ENCODE results near the gene ABCG2.
"Not testable (repeated sequence)": the region's sequence is repeated elsewhere in the genome, so short reads cannot be mapped to it uniquely, and the experiment has no call there.

Gene ABCG2

DNA sequence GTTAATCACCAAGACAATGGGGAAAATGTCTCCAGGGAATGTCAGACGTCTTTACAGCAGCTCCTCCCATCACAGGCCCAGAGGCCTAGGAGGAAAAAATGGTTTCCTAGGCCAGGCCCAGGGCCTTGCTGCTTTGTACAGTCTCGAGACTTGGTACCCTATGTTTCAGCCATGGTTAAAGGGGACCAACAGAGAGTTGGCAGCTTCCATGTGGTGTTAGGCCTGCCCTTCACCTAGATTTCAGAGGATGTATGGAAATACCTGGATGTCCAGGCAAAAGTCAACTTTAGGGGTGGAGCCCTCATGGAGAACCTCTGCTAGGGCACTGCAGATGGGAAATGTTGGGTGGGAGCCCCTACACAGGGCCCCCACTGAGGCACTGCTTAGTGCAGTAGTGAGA, 38.5 kb downstream of the ABCG2 start:
- in situ Hi-C loops (cut with HindIII; ENCODE audit: low sequenced_read_pairs) = no loop called here

DNA sequence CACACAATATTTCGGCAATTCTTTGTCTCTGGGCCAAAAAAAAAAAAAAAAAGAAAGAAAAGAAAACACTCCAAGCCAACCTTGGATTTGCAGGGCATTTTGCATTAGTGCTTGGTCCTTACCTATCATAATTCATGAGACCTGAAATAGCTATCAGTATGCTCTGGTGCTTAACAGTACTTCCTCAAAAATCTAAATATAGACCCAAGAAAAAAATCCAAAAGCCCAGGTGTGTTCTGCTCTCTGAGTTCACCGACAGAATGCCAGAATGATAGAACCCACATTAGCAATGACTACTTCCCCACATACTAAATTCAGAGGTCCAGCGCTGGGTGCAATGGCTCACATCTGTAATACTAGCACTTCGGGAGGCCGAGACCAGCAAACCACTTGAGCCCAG, 42.9 kb downstream of the ABCG2 start:
- in situ Hi-C loops (cut with HindIII; ENCODE audit: low sequenced_read_pairs) = no loop called here

DNA sequence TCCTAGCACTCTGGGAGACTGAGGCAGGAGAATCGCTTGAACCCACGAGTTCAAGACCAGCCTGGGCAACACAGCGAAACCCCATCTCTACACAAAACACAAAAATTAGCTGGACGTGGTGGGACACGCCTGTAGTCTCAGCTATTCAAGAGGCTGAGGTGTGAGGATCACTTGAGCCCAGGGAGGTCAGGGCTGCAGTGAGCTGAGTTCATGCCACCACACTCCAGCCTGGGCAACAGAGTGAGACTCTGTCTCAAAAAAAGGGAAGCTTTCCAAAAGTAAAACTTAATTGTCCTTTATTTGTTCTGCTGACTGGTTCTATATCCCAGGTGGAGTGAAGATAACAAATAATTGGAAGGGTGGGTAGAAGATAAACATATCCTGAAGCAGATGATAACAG, 45.6 kb downstream of the ABCG2 start:
- in situ Hi-C loops (cut with HindIII; ENCODE audit: low sequenced_read_pairs) = no loop called here

DNA sequence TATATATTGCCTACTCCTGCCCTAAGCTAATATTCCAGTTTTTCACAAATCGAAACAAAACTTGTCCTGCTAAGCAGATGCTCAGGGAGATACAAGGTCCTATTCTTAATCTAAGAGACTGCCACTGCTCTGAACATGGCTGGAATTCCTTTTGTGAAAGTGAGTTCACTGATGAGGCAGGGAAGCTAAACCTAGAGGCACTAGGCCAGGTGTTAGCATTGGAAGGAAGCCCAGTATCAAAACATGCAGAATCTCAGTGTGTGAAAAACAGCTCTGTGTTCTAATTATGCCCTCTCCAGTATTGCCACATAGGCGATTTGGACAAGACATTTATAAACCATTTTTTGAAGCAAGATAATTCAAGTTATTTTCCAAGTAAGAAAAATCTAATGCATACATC, 47.6 kb downstream of the ABCG2 start:
- in situ Hi-C loops (cut with HindIII; ENCODE audit: low sequenced_read_pairs) = no loop called here

DNA sequence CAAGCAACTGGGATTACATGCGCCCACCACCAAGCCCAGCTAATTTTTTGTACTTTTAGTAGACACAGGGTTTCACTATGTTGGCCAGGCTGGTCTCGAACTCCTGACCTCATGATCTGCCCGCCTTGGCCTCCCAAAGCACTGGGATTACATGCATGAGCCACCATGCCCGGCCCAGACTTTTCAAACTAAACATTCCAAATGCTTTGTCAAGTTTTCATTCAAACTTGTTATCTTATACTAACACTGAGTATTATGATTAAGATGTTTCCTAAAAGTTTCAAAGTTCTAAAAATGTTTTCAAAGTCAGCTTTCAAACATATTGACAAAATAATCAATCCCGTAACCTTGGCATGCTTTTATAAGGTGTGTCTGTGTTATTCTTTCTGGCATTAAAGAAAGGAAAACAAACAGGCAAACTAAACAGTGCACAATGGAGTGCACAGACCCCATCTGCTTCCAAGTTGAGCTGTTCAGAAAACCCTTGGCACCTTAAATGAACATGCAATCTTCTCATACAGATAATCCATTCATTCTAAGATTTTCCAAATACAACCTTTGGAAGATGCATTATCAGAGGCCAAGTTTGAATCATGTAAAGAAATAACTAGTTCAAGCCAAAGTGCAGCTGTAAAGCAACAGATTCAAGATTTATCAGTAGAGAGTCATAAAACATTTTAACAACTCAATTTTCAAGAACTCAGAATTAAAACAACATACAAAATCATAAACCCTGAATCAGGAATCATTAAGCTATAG, 49.1 kb downstream of the ABCG2 start:
- in situ Hi-C loops (cut with HindIII; ENCODE audit: low sequenced_read_pairs) = no loop called here

DNA sequence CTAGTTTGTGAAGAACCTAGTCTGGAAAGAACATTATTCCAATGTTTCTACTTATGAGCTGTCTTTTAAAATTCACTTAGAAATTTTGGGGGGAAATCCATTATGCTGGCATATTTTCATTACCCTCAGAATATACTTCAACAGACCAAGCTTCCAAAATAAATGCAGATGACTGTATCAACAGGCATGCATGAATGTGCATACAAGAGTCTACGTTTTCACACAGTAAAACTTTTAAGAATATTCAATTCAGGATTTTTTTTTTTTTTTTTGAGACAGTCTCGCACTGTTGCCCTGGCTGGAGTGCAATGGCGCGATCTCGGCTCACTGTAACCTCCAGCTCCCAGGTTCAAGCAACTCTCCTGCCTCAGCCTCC, 49.7 kb downstream of the ABCG2 start:
- in situ Hi-C loops (cut with HindIII; ENCODE audit: low sequenced_read_pairs) = no loop called here

DNA sequence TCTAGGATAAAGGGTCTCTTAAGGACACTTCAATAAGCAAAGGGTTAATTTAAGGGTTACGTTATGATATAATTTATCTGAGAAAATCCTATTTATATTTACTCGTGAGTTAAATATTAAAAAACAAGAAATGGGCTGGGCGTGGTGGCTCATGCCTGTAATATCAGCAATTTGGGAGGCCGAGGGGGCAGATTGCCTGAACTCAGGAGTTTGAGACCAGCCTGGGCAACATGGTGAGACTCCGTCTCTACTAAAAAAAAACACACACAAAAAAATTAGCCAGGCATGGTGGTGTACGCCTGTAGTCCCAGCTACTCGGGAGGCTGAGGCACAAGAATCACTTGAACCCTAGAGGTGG, 50.4 kb downstream of the ABCG2 start:
- in situ Hi-C loops (cut with HindIII; ENCODE audit: low sequenced_read_pairs) = not testable (repeated sequence)

DNA sequence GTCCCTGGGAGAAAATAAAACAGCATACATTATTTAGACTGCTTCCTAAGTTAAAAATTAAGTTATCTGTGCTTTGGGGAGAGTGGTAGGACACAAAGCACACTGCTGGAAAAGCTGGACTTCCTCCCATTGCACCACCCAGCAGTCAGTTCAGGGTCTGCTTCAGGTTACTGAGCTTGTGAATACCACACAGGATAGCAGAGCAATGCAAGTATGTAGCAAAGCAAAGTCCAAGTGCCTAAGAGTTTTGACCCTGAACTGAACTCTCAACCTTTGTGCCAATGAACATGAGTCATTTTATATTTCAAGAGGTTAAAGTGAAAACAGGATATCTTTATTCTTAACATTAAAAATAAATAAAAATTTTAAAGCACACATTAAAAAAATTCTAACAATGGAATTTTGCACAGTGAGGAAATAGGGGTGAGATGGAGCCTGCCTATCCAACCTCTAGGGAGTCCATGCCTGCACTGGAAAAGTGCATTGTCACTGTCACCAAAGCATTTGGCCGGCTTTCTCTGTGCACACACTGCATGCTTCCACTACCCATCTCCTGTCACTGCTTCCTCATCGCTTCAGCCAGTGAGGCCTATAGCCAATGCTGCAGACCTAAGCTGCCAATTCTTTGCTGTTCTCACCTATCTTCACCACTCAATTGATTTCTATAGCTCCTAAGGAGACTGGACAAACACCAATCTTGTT, 50.9 kb downstream of the ABCG2 start:
- in situ Hi-C loops (cut with HindIII; ENCODE audit: low sequenced_read_pairs) = no loop called here

DNA sequence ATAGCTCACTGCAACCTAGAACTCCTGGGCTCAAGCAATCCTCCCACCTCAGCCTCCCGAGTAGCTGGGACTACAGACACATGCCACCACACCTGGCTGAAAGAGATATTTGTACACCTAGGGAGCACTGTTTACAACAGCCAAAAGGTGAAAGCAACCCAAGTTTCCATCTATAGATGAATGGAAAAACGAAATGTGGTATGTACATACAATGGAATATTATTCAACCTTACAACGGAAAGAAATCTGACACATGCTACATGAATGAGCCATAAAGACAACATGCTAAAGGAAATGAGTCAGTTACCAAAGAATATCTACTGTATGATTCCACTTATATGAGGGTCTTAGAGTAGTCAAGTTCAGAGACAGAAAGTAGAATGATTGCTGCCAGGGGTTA, 52.2 kb downstream of the ABCG2 start:
- in situ Hi-C loops (cut with HindIII; ENCODE audit: low sequenced_read_pairs) = no loop called here

DNA sequence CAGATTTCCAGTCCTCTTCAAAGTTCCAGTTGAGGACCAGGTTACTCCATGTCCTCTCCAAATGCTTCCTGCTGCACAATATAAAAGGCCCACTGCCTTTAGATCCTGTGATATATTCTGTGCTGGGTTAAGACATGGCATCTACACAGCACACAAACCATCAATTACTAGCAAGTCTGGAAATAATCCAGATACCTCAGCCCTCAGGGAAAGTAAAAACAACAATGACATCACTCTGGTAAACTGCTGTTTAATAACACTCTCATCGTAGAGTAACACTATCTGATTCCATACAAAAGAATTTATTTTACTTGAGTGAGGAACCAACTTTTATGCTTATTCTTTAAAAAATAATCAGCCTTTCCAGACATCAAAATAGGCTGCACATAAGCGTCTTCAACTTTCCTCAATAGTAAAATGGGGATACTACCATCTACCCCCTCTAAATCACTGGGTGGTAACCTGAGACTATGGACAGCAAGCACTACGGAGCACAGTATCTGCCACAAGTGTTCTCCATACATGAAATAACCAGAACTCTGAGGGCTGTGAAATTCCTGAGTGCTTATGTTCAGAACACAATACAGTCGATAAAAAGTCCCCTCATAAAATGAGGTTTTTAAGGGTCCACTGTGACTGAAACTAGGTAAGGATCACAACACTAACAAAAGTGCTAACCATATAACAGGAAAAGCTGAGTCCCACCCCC, 53.4 kb downstream of the ABCG2 start:
- in situ Hi-C loops (cut with HindIII; ENCODE audit: low sequenced_read_pairs) = no loop called here

DNA sequence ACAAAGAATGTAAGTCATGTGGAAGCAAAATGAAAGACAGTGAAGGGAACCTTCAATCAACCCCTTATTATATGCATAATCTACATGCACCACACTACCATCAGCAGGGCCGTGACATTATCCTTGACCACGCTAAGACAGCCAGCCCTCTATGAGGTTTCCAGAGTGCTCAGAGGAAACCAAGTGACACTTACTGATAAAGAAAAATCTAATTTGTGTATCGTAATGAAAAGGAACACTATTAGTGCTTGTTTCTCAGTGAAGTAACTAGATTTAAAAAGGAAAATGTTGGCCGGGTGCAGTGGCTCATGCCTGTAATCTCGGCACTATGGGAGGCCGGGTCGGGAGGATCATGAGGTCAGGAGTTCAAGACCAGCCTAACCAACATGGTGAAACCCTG, 56.4 kb downstream of the ABCG2 start:
- in situ Hi-C loops (cut with HindIII; ENCODE audit: low sequenced_read_pairs) = no loop called here

DNA sequence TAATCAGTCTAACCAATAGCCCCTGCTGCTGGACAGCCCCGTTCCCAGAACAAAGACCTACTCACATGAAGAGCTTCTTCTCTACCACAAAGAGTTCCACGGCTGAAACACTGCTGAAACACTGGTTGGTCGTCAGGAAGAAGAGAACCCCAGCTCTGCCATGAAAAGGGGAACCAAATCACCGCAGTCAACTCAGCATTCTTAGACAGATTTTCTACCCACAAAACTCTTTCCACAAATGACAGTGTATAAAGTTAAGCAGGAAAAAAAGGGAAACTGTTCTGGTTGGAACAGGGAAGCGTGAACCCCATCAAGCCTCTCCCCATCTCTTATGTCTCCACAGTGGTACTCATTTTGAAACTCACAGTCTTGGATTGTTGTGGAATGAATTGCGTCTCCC, 57.3 kb downstream of the ABCG2 start:
- in situ Hi-C loops (cut with HindIII; ENCODE audit: low sequenced_read_pairs) = no loop called here

DNA sequence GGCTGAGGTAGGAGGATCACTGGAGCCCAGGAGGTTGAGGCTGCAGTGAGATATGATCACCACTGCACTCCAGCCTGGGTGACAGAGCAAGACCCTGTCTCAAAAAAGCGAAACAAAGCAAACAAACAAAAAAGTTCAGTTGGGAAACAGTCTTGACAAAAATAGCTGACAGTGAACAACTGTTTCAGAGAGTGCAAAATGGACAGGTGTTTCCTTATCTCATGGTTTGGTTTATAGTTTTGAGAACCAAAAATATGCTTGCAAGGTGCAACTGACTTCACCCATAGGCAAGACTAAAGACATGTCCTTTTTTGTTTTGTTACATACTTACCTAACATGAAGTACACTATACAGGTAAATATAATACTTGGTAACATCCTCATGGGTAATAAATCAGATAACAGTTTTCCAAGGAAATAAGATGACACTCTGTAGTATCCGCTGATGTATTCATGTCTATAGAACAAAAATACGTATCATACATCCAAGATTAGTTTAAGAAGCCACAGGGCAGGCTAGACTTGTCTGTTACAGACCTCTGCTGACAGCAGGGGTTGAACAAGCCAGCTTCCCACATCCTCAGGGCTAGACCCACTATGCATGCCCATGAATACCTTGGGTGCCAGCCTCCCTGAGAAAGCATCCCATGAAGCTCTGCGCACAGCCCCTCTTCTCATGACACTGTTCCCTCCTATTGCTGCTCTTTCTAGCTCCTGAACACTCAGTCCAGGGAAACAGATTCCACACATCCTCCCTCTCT, 59.3 kb downstream of the ABCG2 start:
- in situ Hi-C loops (cut with HindIII; ENCODE audit: low sequenced_read_pairs) = no loop called here

DNA sequence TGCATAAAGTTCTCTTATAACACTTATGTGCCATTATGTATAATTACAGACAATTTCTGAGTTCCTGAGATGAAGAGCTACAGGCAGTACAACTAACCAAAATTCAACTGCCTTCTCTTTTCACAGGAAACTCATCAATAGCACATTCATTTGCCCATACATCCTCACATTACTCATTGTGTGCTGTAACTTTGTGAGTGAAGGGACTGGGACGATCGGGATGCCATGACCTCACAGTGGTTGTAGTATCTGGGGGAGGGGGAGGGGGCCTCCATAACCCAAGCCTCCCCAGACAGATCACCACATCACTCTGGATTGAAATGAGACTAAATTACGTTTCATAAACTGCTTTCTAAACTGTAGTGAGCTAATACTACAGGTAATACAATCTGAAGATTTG, 60.7 kb downstream of the ABCG2 start:
- in situ Hi-C loops (cut with HindIII; ENCODE audit: low sequenced_read_pairs) = no loop called here

DNA sequence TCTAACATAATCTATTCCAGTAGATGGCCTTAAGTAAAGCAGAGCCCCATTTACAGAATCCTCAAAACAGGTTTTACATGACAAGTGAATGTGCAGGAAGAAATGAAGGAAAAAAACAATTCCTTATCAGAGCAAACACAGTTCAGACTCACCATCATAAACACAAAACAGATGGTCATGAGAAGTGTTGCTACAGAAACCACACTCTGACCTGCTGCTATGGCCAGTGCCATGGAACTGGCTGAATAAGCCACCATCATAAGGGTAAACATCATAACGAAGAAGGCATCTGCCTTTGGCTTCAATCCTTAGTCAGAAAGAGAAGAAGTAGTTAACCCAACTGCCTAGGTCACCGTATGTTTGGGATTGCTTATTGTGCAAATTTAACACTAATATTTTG, 61.1 kb downstream of the ABCG2 start:
- in situ Hi-C loops (cut with HindIII; ENCODE audit: low sequenced_read_pairs) = no loop called here

DNA sequence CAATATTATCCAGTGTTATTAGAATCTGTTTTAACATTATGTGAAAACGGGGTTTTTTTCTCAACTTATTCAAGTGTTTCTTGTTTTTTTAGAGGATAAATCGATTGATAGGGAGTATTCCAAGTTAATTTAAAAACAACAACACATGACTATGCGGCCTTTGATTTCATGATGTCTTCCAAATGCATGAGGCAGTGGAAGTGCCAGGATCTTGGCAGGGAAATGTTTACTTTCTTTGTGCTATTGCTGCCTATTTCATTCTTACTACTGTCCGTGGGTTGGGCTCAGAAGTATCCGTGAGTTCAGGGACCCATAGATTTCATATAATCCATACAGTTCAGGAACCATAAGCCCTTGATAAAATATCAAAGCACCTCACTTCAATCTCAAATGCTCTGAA, 64.6 kb downstream of the ABCG2 start:
- in situ Hi-C loops (cut with HindIII; ENCODE audit: low sequenced_read_pairs) = no loop called here

DNA sequence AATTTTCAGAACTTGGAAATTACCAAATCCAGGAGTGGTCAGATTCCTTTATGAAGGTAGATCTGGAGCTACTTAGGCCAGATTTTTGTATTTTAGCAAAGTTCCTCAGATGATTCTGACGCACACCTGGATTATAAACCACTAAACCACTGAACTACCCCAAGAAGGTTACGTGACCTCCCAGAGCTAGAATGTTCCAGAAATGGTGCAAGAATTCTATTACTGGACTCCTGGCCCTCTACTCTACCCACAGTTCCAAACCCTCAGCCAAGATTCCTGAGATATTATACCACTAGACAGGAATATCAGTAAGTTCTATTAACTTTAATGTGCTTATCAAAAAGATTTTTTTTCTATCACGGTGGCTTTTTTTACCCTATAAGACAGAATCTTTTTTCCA, 67.1 kb downstream of the ABCG2 start:
- in situ Hi-C loops (cut with HindIII; ENCODE audit: low sequenced_read_pairs) = no loop called here

DNA sequence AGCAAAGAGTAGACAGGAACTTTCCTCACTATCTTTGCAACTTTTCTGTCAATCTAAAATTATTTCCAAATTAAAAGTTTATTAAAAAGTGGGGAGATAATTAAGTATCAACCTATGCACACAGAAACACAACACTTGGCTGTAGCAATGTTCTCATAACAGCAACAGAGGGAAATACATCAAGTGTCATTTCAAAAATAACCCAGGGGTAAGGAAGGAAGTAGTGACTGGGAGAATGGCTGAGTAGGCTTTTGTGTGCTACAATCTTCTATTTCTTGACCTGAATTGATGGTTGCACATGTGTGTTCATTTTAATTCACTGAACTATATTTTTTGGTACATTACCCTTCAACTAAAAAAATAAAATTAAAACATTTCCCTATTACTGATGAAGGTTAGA, 67.5 kb downstream of the ABCG2 start:
- in situ Hi-C loops (cut with HindIII; ENCODE audit: low sequenced_read_pairs) = no loop called here

DNA sequence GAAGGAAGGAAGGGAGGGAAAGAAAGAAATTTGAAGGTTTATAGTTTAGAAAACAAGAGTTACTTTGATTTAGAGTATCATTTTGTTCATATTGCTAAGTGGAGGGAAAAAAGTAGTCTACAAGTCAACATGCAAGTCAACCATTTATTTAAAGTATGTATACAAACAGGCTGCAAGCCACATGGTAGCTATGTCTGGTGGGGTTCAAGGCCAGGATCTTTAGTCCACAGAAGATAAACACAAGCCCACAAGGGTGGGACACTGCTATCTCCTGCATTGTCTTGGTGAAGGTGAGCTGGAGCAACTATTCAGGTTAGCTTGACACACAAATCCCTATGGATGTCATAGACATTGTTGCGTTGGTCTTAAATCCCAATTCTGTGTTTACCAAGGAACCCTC, 71.4 kb downstream of the ABCG2 start:
- in situ Hi-C loops (cut with HindIII; ENCODE audit: low sequenced_read_pairs) = no loop called here

DNA sequence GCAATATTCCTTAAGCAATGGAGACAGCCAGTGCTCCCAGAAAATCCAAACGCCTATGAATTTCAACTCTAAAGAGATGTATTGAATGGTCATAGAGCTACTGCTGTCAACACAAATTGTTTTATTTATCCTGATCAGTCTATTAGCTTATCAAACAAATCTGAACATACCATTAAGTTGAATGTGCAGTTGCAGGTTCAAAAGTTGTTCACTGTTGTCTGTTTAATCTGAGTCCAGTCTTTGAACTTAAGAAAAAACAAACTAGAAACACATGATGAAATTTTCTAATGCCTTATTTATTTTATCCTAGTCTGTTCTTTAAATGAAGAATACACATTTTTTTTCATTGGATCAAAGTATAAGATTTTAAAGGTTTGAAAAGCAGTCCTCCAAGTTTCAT, 77.8 kb downstream of the ABCG2 start:
- in situ Hi-C loops (cut with HindIII; ENCODE audit: low sequenced_read_pairs) = no loop called here

DNA sequence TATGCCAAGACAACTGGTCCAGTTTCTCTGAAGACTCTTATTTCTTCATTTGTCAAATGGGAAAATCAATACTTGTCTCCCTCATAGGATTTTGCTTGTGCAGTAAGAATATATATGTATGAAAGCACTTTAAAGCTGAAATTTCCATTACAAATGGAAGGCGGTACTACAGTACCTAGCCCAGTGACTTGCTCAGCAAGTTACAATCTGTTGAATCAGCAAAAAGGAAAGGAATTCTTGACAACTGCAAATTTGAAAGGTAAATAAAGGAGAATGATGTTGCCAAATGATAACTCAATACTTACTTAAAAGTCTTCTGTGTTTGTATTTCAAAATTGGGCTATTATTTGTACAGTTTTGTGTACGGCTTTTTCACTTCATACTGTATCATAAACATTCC, 79.9 kb downstream of the ABCG2 start:
- in situ Hi-C loops (cut with HindIII; ENCODE audit: low sequenced_read_pairs) = no loop called here

All from DLD1 (cell line).